Endothelial cell of umbilical vein (primary cell): ENCODE results near the gene FGD6. TPM values are rescaled to one million over a fixed set of nuclear protein-coding genes. Genes with fewer than 3 reads are reported as not detected.

Experiments
- BruUV-seq: library from RNA; stranded (reverse); fragments of 400-500 nt; replicated peaks from 2 replicates; lab custom pipeline; 2021; lab: Mats Ljungman, UMichigan
- CTCF ChIA-PET: fragments of 300-600, 350-600 bp; sonication (Branson Sonifier 250); formaldehyde crosslinking; loops from one replicate; lab custom pipeline; 2021; ENCODE audit warnings: antibody characterized with exemption, inconsistent platforms; lab: Charles Lee
- POLR2A ChIA-PET: fragments of 300-600, 350-600 bp; sonication (Branson Sonifier 250); formaldehyde crosslinking; loops from one replicate; lab custom pipeline; 2021; ENCODE audit warnings: antibody characterized with exemption, inconsistent platforms; lab: Charles Lee
- DNase-seq: peaks from one replicate; pipeline ENCODE4 v3.0.0-alpha.2; 2011; ENCODE audit warnings: low read depth, low spot score
- FAIRE-seq: peaks from 2 replicates; lab custom pipeline; 2011; peaks lifted over from hg19 to GRCh38; lab: Jason Lieb, UNC
- H2AFZ ChIP-seq: 2 replicates; pipeline ENCODE4 v1.6.0; 2012; ENCODE audit warnings: low read depth, low read length, control low read depth, inconsistent platforms
- H3K27ac ChIP-seq: 2 replicates; pipeline ENCODE4 v1.5.1; 2011; ENCODE audit warnings: low read depth, mild to moderate bottlenecking, control low read depth, low read length, moderate library complexity; ENCODE audit not compliant: insufficient read depth
- H3K27me3 ChIP-seq, 2 experiments: 2 replicates each; pipeline versions ENCODE4 v1.6.0 to v1.6.1; 2011; ENCODE audit warnings: low read length in 2 of 2, mixed read lengths in 1 of 2; ENCODE audit not compliant: control insufficient read depth in 2 of 2, insufficient read depth in 2 of 2
- H3K36me3 ChIP-seq, 2 experiments: 2 replicates in 1 of 2; 3 replicates in 1 of 2; pipeline ENCODE4 v1.5.1; 2011; ENCODE audit warnings: low read length in 2 of 2, mild to moderate bottlenecking in 1 of 2, moderate library complexity in 1 of 2; ENCODE audit not compliant: control insufficient read depth in 2 of 2, insufficient read depth in 2 of 2; ENCODE audit errors: extremely low read depth in 1 of 2
- H3K4me1 ChIP-seq: 3 replicates; pipeline ENCODE4 v1.5.1; 2011; ENCODE audit warnings: mild to moderate bottlenecking, low read length; ENCODE audit not compliant: control insufficient read depth, insufficient read depth; ENCODE audit errors: extremely low read depth
- H3K4me2 ChIP-seq: 2 replicates; pipeline ENCODE4 v1.6.1; 2011; ENCODE audit warnings: low read length, control low read depth, mixed read lengths; ENCODE audit not compliant: insufficient read depth
- H3K4me3 ChIP-seq, 3 experiments: fragments of 200-600 bp in 1 of 3; sonication (generic), shearing (Covaris generic) in 1 of 3; replicated peaks in 1 of 3; 2 replicates each; pipeline ENCODE4 v1.5.1; 2011 to 2016; ENCODE audit warnings: control low read depth in 3 of 3, low read length in 3 of 3, mild to moderate bottlenecking in 2 of 3, inconsistent platforms in 1 of 3, low read depth in 1 of 3, moderate library complexity in 1 of 3; ENCODE audit not compliant: insufficient read depth in 1 of 3
- H3K79me2 ChIP-seq: 2 replicates; pipeline ENCODE4 v1.6.0; 2012; ENCODE audit warnings: low read length, inconsistent platforms; ENCODE audit not compliant: control insufficient read depth, insufficient read depth
- H3K9ac ChIP-seq: replicated peaks from 2 replicates; pipeline ENCODE3; 2011; ENCODE audit warnings: low read length, control low read depth; ENCODE audit not compliant: insufficient read depth; ENCODE audit errors: extremely low read depth
- H3K9me1 ChIP-seq: replicated peaks from 3 replicates; pipeline ENCODE4 v1.6.0; 2011; ENCODE audit warnings: mild to moderate bottlenecking, low read length; ENCODE audit not compliant: control insufficient read depth, insufficient read depth; ENCODE audit errors: extremely low read depth
- H3K9me3 ChIP-seq: replicated peaks from 2 replicates; pipeline ENCODE4 v1.5.1; 2012; ENCODE audit warnings: low read length, inconsistent platforms; ENCODE audit not compliant: control insufficient read depth, insufficient read depth
- H4K20me1 ChIP-seq: replicated peaks from 2 replicates; pipeline ENCODE3; 2011; ENCODE audit warnings: mild to moderate bottlenecking, low read length; ENCODE audit not compliant: control insufficient read depth, insufficient read depth; ENCODE audit errors: extremely low read depth
- EZH2 ChIP-seq: IDR thresholded peaks from 2 replicates; pipeline ENCODE4 v1.6.1; 2012; ENCODE audit warnings: borderline replicate concordance, low read depth, mild to moderate bottlenecking, moderate library complexity, low read length, inconsistent platforms; ENCODE audit not compliant: severe bottlenecking
- FOS ChIP-seq: IDR thresholded peaks from 2 replicates; pipeline ENCODE4 v1.6.1; 2011; ENCODE audit warnings: mild to moderate bottlenecking, low read length, moderate library complexity, borderline replicate concordance; ENCODE audit not compliant: insufficient read depth
- GATA2 ChIP-seq: IDR thresholded peaks from 2 replicates; pipeline ENCODE4 v1.7.0; 2011; ENCODE audit warnings: low read depth, mild to moderate bottlenecking, moderate library complexity, mixed read lengths, low read length; ENCODE audit not compliant: insufficient read length, insufficient read depth
- JUN ChIP-seq: IDR thresholded peaks from 2 replicates; pipeline ENCODE4 v1.6.1; 2011; ENCODE audit warnings: borderline replicate concordance, low read depth; ENCODE audit not compliant: insufficient read length, insufficient read depth
- MYC ChIP-seq: IDR thresholded peaks from one replicate; pipeline ENCODE4 v1.6.1; 2011; ENCODE audit warnings: mild to moderate bottlenecking, low read depth, low read length
- POLR2A ChIP-seq: IDR thresholded peaks from 2 replicates; pipeline ENCODE4 v1.6.1; 2012; ENCODE audit warnings: low read depth, mild to moderate bottlenecking, control low read depth, low read length
- POLR2AphosphoS5 ChIP-seq: IDR thresholded peaks from 2 replicates; pipeline ENCODE4 v1.6.1; 2012; ENCODE audit warnings: low read depth, mild to moderate bottlenecking, control low read depth, low read length, moderate library complexity; ENCODE audit not compliant: insufficient read depth
- dilution Hi-C: fragments of 300-500 bp; cut with MboI; formaldehyde crosslinking; loops from one replicate; pipeline ENCODE4 v1.15.0; 2019; ENCODE audit warnings: low sequenced_read_pairs; ENCODE audit not compliant: extremely low pct_ligation_motif_present
- intact Hi-C: fragments of 100-400 bp; cut with micrococcal nuclease; formaldehyde crosslinking; loops from one replicate; pipeline ENCODE4 v1.10.0; 2022
- polyA plus RNA-seq, 4 experiments: library from polyadenylated mRNA; depleted of rRNA in 3 of 4; stranded (reverse) in 3 of 4; unstranded in 1 of 4; fragments of >200 nt; gene quantifications; 2 replicates each; pipeline versions ENCODE4 v1.2.1 to v1.2.3, GENCODE V29; 2011 to 2012; ENCODE audit warnings: missing spikeins in 1 of 4
- total RNA-seq: library from RNA; stranded (reverse); gene quantifications from 2 replicates; pipeline ENCODE4 v1.2.3, GENCODE V29; 2021
- TF ChIP-seq, protein P1 (sequence below), 2 donors: IDR thresholded peaks; 1 replicate in 1 of 2; 2 replicates in 1 of 2; pipeline ENCODE4 v1.5.1; 2011; ENCODE audit warnings: low read length in 2 of 2, mild to moderate bottlenecking in 2 of 2, moderate library complexity in 2 of 2, control low read depth in 1 of 2, inconsistent platforms in 1 of 2, low read depth in 1 of 2; ENCODE audit not compliant: insufficient read depth in 1 of 2; ENCODE audit errors: extremely low read depth in 1 of 2
- TF ChIP-seq, protein P2 (sequence below): IDR thresholded peaks from 2 replicates; pipeline ENCODE4 v1.6.1; 2011; ENCODE audit not compliant: insufficient read depth, insufficient read length

FGD6 gene
- total and polyA plus RNA-seq, 2 donors (not counting 3 experiments of a cell fraction or from before 2014, with no cell fraction given), result 5.9 to 14.0 TPM

GRCh38 chr12:95085612-95086011 is 131.7 kb downstream of the FGD6 start:
- TF ChIP-seq, protein P1, sequence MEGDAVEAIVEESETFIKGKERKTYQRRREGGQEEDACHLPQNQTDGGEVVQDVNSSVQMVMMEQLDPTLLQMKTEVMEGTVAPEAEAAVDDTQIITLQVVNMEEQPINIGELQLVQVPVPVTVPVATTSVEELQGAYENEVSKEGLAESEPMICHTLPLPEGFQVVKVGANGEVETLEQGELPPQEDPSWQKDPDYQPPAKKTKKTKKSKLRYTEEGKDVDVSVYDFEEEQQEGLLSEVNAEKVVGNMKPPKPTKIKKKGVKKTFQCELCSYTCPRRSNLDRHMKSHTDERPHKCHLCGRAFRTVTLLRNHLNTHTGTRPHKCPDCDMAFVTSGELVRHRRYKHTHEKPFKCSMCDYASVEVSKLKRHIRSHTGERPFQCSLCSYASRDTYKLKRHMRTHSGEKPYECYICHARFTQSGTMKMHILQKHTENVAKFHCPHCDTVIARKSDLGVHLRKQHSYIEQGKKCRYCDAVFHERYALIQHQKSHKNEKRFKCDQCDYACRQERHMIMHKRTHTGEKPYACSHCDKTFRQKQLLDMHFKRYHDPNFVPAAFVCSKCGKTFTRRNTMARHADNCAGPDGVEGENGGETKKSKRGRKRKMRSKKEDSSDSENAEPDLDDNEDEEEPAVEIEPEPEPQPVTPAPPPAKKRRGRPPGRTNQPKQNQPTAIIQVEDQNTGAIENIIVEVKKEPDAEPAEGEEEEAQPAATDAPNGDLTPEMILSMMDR (IDR thresholded peaks at IDR 0.05; ENCODE audit: extremely low read depth in 1 of 2, insufficient read depth in 1 of 2, low read depth in 1 of 2, low read length in 2 of 2), result no peak
- TF ChIP-seq MYC (no peak), EZH2 (no peak), JUN (no peak), POLR2A (no peak), FOS (no peak), GATA2 (no peak), POLR2AphosphoS5 (no peak)
- TF ChIP-seq, protein P2, sequence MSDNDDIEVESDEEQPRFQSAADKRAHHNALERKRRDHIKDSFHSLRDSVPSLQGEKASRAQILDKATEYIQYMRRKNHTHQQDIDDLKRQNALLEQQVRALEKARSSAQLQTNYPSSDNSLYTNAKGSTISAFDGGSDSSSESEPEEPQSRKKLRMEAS, result no peak
- Histone ChIP-seq H3K9ac (no peak overlapping the region), H3K27me3 (no peaks in the 10 kb centered on the region), H3K4me1 (peaks cover 14% of the 10 kb centered on the region), H3K9me1 (no peaks in the 10 kb centered on the region), H2AFZ (no peak overlapping the region), H3K4me3 (no peak overlapping the region), H4K20me1 (no peaks in the 10 kb centered on the region), H3K4me2 (no peak overlapping the region), H3K27ac (no peak overlapping the region), H3K36me3 (peaks cover 3 to 5% of the 10 kb centered on the region in 2 experiments), H3K79me2 (no peaks in the 10 kb centered on the region), H3K9me3 (no peaks in the 10 kb centered on the region)
- no TSS peak for BruUV-seq
- no peak for DNase-seq
- ChIA-PET CTCF (interaction anchor here (1.1 to 3.9 kb wide), 2 partner anchors 9 to 12 kb away, joined by 3 to 21 read pairs; partner anchors contain the start of gene NR2C1), POLR2A (no interaction called here)
- no peak for FAIRE-seq
- intact Hi-C loops (no loop called here), dilution Hi-C loops (no loop called here)
